HG02610 (cell line): ENCODE data around the gene GMDS.
A peak's percentile ranks its signal among the peaks of the same experiment; 100 is the strongest.

Experiments
- ATAC-seq: cut with Tn5 transposase; IDR thresholded peaks from one replicate; pipeline ENCODE4 v1.9.1; 2021; ENCODE audit warnings: mild to moderate bottlenecking, moderate library complexity; ENCODE audit not compliant: unreplicated experiment

GMDS gene

DNA sequence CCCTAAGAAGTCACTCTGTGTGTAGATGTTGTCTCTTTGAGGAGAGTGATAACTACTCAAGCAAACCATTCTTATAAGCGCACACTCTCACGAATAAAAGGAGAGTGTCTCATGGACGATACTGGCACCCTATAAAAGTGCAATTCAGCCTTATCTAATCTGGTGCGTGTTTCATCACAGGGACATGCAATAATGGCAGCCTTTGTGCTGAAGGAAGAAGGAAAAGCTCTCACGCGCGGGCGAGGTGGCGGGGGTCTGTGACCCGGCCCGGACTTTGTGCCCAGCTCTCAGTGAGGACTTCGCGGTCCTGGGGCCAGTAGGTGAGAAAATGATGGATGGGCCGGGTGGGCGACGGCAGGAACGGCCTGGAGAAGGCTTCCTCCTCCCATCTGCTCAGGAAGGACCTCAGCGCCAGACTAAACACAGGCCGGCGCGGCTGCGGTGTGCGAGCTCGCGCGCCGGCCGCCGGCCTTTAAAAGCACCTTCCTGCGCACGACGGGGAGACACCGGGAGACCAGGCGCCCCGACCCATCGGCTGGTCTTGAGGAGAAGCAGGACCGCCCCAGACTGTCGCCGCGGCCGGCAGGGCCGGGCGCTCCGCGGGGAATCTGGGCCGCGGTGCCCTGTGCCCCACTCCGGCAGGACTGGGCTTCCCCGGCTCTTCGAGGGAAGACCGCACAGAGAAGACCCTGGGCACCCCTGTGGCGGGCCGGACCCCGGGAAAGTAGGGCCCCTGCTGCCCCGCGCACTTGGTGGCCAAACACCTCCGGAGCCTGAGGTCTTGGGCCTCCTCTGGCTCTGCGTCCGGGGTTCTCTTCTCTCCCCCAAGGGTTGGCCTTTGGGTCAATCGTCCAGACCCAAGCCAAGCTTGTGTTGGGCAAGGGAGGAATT lies 644.0 kb downstream of the GMDS start:
- no peak for ATAC-seq

DNA sequence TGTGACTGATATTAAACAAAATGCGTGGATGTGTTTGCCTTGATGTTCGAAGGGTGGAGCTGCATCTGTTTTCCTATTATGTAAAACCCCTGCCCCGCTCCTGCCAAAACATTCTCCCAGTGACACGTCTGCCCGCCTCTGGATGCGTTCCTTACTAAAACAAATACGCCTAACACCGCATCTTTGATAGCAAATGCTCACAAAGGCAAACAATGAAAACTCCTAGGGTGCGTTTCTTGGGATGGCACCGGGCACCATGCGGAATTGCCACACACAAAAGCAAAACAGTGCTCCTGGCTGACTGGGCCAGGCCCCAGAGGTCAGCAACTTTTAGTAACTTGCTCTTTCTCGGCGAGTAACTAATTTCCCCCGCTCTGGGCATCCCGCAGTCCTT lies 644.6 kb downstream of the GMDS start:
- no peak for ATAC-seq

DNA sequence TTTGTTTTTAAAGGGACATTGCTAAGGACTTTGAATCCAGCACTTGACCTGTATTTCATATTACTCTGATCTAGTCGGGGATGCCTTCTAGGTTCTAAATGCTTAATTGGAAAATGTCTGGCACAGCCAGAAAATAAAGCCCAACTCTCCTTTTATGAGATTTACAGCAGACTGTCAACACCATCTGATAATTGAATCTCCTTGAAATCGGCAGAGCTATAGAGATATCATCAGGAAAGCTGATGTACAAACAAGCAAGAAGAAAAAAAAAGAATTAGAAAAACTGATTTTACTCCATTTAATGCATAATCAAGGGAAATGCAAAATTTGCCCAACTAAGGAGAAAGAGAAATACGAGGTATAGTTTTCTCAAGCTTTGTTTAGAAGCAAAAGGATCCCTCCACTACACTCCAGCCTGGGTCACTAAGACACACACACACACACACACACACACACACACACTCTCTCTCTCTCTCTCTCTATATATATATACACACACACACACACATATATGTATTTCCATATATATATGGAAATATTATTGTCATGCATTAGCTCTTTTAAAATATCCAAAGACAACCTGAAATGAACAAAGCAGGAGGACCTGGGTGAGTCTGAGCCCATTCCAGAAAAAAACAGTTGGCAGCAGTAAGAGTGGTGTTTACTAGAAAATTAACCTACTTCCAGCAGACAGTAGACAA lies 645.2 kb downstream of the GMDS start:
- ATAC-seq, result no peak

DNA sequence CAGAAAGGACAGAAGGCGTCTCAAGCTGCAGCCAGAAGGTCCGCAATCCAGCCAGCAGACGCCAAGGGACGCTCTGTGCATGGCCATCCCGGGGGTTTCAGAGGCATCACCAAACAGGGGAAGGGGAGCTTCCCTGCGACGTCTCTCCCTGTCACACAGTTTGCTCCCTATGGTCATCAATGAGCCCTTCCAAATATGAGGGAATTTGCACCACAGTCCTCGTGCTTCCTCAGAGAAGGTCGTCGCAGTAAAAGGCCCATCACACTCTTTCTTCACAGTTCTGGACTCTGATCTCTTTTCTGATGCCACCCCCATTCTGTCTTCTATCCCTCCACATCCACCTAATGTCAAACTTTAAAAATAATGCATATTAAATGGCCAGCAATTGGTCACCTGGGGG lies 645.9 kb downstream of the GMDS start:
- ATAC-seq, result no peak

DNA sequence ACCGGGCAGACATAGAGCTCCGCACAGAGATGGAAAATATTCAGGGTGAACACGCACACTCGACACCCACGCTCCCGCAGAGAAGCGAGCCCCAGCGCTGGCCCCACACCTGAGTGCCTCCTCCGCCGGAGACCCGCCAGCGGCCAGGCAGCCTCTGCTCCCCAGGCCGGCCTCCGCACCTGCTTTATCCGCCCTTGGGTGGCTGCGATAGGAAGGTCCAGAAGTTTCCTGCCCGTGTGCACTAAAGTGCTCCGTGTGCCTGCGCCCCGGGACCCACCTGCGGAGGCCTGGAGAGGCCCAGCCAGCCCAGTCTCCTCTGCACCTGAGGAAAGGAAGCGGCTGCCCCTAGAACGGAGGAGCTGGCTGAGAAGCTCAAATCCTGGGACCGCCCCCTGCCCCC lies 646.5 kb downstream of the GMDS start:
- no peak for ATAC-seq

DNA sequence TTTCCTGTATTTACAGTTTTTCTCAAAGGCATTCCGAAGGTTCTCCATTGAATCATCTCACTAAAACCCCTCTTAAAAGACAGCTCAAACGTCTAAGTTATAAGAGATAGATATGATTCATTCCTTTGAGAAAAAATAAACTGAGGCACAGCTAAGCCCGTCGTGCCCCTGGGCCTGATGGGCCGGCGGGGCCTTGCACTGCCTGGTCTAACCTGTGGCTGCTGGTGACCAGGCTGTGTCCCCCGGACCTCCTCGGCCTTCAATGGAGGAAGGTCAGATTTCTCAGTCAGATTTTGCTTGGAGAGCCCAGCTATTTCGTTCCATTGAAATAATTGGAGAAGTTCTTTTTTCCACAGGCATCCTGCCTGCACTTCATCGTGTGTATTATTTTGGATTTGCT lies 647.0 kb downstream of the GMDS start:
- no peak for ATAC-seq

DNA sequence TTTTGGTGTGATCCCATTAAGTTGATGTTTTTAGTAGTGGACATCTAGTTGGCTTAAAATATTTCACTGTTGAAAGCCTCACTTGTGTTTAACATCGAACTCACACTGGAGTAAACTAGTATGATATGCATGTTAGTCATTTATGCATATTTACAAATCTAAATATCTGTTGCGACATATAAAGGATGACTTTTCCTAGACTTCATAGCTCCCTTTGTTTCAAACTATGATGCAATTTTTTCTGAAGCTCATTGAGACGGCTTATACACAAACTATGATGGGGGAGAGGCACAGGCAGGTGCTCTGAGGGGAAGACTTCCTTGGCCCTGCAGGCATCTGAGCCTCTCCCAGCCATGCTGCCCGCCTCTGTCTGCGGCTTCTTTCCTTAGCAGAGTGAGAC lies 647.5 kb downstream of the GMDS start:
- ATAC-seq, result no peak

DNA sequence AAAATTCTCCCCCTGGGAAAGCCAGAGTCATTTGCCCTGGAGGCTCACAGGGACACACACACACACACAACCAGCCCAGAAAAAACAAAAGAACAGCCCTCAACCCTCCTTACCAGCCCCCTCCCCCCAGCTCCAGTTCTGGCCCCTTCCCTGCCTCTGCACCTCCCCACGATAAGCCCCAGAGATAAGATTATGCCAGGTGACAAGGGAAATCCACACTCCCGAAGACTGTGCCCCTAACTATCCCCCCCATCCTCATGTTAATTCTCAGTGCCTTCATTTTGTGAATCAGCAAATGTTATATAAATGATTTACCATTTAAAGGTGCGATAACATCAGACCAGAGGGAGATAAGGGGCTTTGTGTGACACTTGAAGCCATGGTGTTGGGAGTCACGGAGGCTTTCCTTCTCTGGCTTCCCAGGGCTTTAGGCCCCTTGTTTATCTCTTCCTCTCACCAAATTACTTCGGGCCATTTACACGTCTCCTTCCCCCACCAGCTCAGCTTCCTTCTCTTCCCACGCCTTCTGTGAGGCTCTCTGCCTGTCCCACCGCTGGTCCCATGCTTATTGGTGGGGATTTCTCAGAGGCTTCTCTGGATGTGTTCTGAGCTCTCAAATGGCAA lies 648.2 kb downstream of the GMDS start:
- no peak for ATAC-seq

DNA sequence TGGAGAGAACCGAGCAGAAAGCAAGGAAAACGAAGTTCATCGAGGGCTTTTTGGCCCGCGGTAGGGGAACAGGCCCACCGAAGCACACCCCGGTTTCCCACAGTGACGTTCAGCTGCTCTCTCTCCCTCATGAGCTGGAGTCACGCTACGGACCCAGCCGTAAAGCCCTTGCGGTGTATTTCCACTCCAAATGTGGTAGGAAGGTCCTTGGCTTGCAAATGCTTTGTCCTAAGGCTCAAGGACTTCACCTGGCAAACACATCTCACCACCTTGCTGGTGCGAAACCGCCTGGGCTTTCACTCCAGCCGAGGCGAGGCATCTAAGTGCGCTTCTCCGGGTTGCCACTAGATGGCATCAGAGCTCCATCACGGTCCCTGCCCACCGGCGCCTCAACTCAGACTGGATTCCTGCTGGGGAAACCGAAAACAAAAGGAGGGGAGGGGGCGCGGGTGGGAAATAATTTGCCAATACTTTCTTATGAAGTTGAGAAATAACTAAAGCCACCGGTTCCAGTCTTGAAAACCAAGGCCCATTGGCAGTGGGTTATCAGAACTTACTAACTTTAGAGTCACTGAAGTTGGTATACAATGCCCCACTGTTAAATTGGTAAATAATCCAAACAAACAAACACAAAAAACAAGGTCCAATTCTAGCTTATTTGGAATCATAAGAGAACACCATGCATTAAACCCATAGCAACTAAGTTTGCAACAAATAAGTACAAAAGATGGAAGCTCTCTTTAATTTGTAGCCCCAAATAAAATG lies 649.1 kb downstream of the GMDS start:
- ATAC-seq, result peak; percentile 39

DNA sequence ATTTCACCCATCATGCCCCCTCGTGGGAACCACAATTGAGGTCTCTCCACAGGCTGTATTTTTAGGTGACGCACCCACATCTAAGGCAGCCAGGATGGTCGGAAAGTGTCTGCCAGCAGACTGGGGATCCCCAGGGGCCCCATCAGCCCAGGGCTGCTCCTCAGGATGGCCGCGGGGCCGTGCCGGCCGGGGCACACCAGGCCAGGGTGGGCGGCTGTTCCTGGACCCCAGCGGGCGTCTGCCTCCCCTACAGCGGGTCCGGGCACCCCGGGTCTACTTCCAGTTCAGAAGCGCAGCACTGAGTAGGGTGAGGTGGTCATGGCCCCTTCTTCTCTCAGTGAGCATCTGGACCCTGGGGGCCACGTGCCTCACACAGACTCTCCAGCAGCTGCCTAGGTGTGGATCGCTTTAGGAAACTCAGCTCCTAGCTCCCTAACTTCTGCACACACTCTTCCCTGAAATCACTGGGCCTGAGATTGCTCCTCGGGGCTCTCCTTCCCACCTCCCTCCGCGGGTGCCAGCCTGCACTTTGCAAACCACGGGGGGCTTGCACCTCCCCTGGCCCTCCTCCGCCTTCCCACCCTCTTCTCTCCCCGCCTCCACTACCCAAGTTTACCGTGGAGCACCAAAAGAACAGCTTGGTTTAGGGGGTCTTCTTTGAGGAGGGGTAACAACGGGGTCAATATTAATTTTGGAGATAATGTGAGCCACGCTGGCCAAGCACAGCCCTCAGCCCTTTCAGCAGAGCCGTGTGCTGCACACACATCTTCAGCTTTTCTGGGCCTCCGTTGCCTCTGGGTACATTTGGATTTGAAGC lies 649.9 kb downstream of the GMDS start:
- ATAC-seq, result no peak

DNA sequence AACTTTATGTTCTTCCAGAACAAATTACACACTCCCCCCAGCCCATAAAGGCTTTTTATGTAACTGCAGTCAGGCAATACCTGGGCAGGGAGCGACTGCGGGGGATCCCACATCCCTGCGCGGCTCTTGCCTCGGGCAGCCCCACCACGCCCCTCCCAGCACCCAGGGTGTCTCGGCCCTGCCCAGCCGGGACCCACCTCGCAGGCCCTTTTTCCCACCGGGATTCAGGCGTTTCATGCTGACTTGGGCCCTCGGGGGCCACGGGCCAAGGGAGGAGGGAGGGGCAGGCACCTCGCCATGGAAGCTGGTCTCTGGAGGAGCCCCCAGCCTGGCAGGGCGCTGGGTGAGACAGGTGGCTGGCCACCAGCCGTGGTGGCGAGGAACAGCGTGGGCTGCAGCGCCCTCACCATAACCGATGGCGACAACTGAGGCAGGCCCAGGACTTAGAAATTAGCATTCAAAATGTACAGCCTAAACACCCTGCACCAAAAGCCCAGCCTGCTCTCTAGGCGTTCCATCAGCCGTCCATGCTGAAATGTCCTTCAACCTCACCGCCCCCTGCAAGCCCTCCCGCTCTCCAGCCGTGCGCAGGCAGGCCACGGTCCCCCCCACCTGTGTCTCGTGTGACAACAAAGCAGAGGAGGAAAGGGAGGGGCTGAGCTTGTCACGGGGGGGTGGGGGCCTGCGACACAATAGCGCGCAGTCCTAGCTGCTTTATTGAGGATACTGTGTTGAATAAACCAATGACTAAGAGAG lies 650.8 kb downstream of the GMDS start:
- no peak for ATAC-seq

DNA sequence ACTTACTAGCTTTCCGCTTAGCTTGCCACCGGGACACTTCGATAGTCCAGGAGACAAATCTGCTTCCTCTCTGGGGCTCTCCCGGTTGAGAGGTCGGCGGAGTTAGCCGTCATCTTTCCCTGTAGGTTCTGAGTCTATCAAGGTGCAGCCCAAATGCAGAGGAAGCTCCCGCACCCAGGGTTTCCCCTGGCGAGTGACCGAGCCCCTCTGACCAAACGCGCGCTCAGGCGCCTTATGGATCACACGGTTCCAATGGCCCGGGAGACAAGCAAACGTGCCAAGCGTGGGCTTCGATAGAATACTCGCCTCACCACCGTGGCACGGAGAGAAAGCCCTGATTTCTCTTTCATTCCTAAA lies 651.5 kb downstream of the GMDS start:
- ATAC-seq, result no peak

DNA sequence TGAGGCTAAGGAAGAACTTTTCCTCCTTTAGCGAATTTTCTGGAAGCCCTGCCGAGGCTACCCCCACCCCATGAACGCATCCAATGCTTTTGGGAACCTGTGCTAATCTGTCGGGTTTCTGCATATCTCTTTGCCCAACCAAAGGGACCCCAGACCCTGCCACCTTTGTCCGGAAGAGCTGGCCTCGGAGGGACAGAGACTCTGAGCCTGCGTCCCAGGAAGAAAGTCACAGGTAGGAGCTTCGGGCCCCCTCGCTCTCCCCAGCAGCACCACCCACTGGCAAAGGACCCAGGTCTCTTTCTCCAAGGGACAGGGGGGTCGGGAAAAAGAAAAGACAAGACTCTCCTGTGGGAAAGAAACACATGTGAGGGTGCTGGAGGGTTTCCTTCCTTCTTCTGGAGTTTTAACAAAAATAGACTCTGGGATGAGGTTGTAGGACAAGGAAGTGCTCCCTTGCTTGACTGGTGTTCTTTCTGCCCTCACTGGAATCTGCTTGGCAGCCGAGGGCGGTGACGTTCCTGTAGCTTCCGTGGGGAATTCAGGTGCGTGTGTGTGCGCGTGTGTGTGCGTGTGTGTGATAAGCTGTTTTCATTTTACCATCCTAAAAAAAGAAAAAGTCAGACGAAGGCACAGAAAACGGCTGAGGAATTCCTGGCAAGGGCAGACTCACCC lies 652.0 kb downstream of the GMDS start:
- ATAC-seq, result no peak

DNA sequence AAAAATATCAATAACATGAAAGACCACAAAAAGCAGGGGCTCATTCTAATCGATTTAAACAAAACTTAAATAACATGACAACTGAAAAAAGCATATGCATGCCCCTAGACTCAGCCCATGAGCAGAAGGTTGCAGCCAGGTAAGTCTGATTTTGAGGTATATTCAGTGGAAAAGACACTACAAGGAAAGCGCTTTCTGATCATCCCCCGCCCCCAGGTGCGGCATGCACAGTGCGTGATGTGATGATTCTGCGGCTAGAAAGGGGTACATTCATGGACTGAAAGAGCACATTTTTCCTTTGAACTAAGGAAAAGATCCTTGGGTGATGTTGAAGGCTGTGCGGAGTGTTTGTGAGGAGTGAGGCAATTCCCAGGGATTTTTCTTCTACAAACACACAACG lies 652.6 kb downstream of the GMDS start:
- ATAC-seq, result no peak

DNA sequence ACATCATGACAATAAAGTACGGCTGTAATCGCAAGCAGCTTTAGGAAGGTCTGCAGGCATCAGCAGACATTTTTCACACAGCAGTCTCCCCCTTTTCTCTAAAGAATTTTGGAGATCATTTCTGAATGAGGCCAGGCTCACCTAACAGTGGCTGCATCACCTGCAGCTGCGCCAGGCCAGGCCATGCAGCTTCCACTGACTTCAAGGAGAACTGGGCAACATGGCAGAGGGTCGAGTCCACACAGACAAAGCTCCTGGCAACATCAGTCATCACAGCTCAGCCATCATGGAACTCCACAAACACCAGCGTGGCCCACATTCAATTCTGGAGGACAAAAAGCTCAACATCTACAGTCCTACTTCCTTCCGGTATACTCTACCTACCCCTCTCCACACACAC lies 653.5 kb downstream of the GMDS start:
- ATAC-seq, result no peak

DNA sequence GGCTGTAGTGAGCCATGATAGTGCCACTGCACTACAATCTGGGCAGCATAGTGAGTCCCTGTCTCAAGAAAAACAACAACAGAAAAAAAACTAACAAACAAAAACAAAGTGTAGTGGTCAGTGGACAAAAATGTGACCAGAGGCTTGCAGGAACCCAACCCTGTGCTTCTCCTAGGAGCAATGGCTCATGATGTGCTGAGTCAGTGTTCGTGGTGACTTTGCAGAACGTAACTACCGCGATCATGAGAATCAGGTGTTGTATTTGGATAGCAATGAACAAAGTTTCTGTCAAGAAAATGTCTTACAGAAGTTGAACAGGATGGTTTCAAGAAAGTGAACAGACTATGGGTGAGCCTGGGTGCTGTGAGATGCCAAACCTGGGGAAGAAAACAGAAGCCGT lies 654.2 kb downstream of the GMDS start:
- ATAC-seq, result no peak

DNA sequence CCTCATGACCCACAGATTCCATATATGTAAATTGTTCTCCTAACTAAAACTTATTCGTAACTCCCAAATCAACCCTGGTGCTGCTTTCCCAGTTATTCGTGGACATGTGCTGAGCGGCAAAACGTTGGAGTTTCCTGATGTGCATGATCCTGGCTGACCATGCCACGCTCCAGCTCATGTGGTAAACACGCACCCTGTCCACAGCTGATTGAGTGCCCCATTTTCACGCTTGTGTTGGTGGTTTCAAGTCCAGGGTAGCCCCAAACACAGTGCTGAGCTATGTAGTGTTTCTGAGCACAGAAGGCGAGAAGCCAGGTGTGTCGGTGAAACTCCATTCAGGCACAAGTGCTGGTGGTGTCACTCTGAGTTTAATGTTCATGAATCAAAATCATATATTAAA lies 654.8 kb downstream of the GMDS start:
- no peak for ATAC-seq

DNA sequence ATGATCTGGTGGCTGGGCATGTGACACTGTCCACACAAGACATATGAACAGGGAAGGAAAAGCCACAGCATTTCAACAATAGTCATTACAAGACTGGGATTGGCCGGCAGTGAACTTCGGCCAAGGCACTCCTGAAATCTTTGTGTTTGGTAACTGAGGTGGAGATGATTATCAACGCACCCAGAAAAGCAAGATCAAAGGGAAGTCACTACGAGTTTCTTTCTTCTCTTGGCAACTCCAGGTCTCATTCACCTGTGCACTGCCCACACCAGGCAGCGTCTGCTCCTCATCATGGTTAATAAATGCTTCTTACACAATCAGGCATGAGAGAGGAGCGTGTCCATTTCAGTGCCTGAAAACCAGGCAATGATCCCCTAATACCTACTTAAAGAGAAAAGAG lies 656.2 kb downstream of the GMDS start:
- no peak for ATAC-seq

DNA sequence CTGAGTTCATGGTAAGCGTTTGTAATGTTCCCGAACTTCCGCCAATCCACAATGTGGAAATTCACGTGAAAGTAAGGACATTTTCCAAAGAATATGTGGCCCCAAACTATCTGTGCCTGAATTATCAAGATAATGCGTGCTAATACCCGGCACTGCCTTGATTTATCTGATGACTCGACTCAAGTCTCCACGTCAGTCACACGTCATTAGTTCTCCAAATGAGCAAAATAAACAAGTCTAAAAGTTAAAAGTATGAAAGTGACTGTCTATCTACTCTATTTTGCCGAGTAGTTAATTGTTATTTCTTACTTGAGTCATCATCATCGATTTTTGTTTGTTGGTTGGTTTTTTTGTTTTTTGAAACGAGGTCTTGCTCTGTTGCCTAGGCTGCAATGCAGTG lies 657.4 kb downstream of the GMDS start:
- ATAC-seq, result no peak
